Subcutaneous abdominal adipose tissue (tissue), 5 donors: ENCODE data around the gene ERC2.

Experiments
- H3K27ac ChIP-seq: one replicate; pipeline ENCODE4 v1.7.0; 2013; ENCODE audit warnings: low read depth, mild to moderate bottlenecking, inconsistent platforms, low read length, moderate library complexity
- H3K27me3 ChIP-seq, 5 donors: one replicate each; pipeline ENCODE4 v1.7.0; 2013; ENCODE audit warnings: low read length in 5 of 5, inconsistent platforms in 1 of 5; ENCODE audit not compliant: control insufficient read depth in 5 of 5, insufficient read depth in 4 of 5
- H3K36me3 ChIP-seq, 5 donors: one replicate each; pipeline ENCODE4 v1.7.0; 2013; ENCODE audit warnings: low read length in 5 of 5; ENCODE audit not compliant: control insufficient read depth in 5 of 5, insufficient read depth in 5 of 5
- H3K4me1 ChIP-seq, 5 donors: one replicate each; pipeline ENCODE4 v1.7.0; 2013; ENCODE audit warnings: low read length in 5 of 5, mild to moderate bottlenecking in 3 of 5, moderate library complexity in 1 of 5; ENCODE audit not compliant: control insufficient read depth in 5 of 5, insufficient read depth in 5 of 5
- H3K4me3 ChIP-seq, 5 donors: one replicate each; pipeline ENCODE4 v1.7.0; 2013; ENCODE audit warnings: low read length in 5 of 5, low read depth in 1 of 5
- H3K9ac ChIP-seq, 5 donors: one replicate each; pipeline ENCODE4 v1.7.0; 2013; ENCODE audit warnings: low read length in 5 of 5, mild to moderate bottlenecking in 4 of 5, moderate library complexity in 3 of 5
- H3K9me3 ChIP-seq, 5 donors: one replicate each; pipeline ENCODE4 v1.7.0; 2013; ENCODE audit warnings: low read length in 5 of 5; ENCODE audit not compliant: control insufficient read depth in 5 of 5
- donor health status: healthy.
- donor health status: healthy.
- donor health status: healthy.
- donor health status: healthy.
- donor health status: healthy.

Gene ERC2

GRCh38 chr3:55605443-55606236 is 862.6 kb downstream of the ERC2 start:
- Histone ChIP-seq H3K36me3 (no peaks in the 10 kb centered on the region), H3K9me3 (no peaks in the 10 kb centered on the region), H3K27me3 (peaks cover 0 to 10% (median 0%) of the 10 kb centered on the region in 5 donors), H3K9ac (no peak overlapping the region), H3K4me3 (no peak overlapping the region), H3K27ac (no peak overlapping the region), H3K4me1 (peaks cover 0 to 5% (median 4%) of the 10 kb centered on the region in 5 donors)

DNA sequence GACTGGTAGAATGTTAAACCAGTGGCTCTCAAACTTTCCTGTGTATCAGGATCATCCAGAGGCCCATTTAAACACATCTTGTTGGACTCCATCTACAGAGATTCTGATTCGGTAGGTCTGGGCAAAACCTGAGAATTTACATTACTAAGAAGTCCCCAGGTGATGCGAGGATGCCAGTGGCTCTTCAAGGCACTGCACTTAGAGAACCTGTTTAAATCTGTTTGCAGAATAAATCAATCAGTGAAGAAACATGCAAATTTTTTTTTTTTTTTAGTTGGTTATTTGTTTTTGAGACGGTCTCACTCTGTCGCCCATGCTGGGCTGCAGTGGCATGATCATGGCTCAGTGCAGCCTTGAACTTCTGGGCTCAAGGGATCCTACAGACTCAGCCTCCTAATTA is 863.4 kb downstream of the ERC2 start:
- H3K4me3 ChIP-seq = no peak overlapping the region
- no peak overlapping the region for H3K27ac ChIP-seq
- peaks cover 0 to 10% (median 0%) of the 10 kb centered on the region in 5 donors for H3K27me3 ChIP-seq
- H3K9ac ChIP-seq = no peak overlapping the region
- H3K9me3 ChIP-seq = no peaks in the 10 kb centered on the region
- peaks cover 0 to 5% (median 4%) of the 10 kb centered on the region in 5 donors for H3K4me1 ChIP-seq
- no peaks in the 10 kb centered on the region for H3K36me3 ChIP-seq

DNA sequence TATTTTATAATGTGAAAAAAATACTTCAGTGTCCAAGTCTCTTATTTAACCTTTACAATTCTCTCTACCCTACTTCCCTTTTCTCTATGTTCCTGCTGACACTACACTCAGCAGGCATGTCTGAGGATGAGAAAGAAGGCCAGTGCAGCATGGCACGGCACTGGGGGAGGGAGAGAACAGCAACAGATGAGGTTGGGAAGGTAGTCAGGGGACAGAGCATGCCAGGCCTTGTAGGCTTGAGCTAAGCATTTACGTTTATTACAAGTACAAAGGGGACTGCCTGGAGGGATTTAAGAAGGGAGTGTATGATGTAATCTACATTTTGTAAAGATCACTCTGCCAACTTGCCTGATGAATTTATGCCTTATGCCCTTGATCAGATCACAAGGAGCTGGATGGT is 863.9 kb downstream of the ERC2 start:
- Histone ChIP-seq H3K4me1 (peaks cover 0 to 5% (median 4%) of the 10 kb centered on the region in 5 donors), H3K4me3 (no peak overlapping the region), H3K9ac (no peak overlapping the region), H3K36me3 (no peaks in the 10 kb centered on the region), H3K27ac (no peak overlapping the region), H3K9me3 (no peaks in the 10 kb centered on the region), H3K27me3 (peaks cover 0 to 10% (median 0%) of the 10 kb centered on the region in 5 donors)

GRCh38 chr3:55601366-55602080 is 866.7 kb downstream of the ERC2 start:
- Histone ChIP-seq H3K27ac (no peak overlapping the region), H3K4me3 (no peak overlapping the region), H3K4me1 (peaks cover 0 to 5% (median 4%) of the 10 kb centered on the region in 5 donors), H3K9ac (no peak overlapping the region), H3K9me3 (no peaks in the 10 kb centered on the region), H3K27me3 (peaks cover 0 to 4% (median 0%) of the 10 kb centered on the region in 5 donors), H3K36me3 (no peaks in the 10 kb centered on the region)

- peaks cover 0 to 4% (median 0%) of the 10 kb centered on the region in 5 donors for H3K4me1 ChIP-seq
- peaks cover 0 to 4% (median 0%) of the 10 kb centered on the region in 5 donors for H3K27me3 ChIP-seq
- H3K9me3 ChIP-seq = no peaks in the 10 kb centered on the region
- no peak overlapping the region for H3K27ac ChIP-seq
- no peak overlapping the region for H3K4me3 ChIP-seq
- H3K9ac ChIP-seq = no peak overlapping the region
- H3K36me3 ChIP-seq = no peaks in the 10 kb centered on the region
Measured at GRCh38 chr3:55598224-55598623, 870.0 kb downstream of the ERC2 start.

DNA sequence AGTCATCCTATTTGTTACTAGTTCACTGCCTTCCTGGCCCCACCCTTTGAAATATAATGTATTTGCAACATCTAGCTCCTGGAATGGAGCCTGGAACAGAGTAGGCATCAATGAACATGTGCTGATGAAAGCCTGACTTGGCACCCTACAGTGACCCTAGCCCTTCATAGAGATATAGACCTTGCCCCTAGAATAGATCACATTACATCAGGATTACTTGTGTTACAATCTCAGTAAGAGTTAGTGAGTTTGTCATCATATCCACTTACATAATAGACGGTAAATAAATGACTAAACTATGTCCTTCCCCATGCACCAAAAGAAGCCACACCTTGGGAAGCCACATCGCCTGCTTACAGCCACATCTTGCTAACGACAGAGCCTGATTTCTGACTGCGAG is 870.6 kb downstream of the ERC2 start:
- peaks cover 0 to 4% (median 0%) of the 10 kb centered on the region in 5 donors for H3K4me1 ChIP-seq
- no peak overlapping the region for H3K27ac ChIP-seq
- no peak overlapping the region for H3K4me3 ChIP-seq
- H3K9ac ChIP-seq = no peak overlapping the region
- peaks cover 0 to 4% (median 0%) of the 10 kb centered on the region in 5 donors for H3K27me3 ChIP-seq
- no peaks in the 10 kb centered on the region for H3K36me3 ChIP-seq
- no peaks in the 10 kb centered on the region for H3K9me3 ChIP-seq

DNA sequence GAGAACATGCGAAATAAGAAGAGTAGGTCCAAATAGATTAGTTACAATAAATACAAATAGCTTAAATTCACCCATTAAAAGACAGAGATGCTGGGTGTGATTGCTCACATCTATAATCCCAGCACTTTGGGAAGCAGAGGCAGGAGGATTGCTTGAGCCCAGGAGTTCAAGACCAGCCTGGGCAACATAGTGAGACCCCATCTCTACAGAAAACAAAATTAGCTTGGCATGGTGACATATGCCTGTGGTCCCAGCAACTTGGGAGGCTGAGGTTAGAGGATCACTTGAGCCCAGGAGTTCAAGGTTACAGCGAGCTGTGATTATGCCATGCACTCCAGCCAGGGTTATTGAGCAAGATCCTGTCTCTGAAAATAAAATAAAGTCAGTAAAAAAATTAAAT is 872.1 kb downstream of the ERC2 start:
- H3K4me3 ChIP-seq = no peak overlapping the region
- H3K27me3 ChIP-seq = peaks cover 0 to 4% (median 0%) of the 10 kb centered on the region in 5 donors
- no peaks in the 10 kb centered on the region for H3K4me1 ChIP-seq
- no peaks in the 10 kb centered on the region for H3K9me3 ChIP-seq
- H3K36me3 ChIP-seq = no peaks in the 10 kb centered on the region
- H3K27ac ChIP-seq = no peak overlapping the region
- no peak overlapping the region for H3K9ac ChIP-seq

GRCh38 chr3:55595420-55595819 is 872.8 kb downstream of the ERC2 start:
- Histone ChIP-seq H3K4me3 (no peak overlapping the region), H3K27ac (no peak overlapping the region), H3K9ac (no peak overlapping the region), H3K36me3 (no peaks in the 10 kb centered on the region), H3K4me1 (no peaks in the 10 kb centered on the region), H3K9me3 (no peaks in the 10 kb centered on the region), H3K27me3 (no peaks in the 10 kb centered on the region)

GRCh38 chr3:55592572-55592971 is 875.7 kb downstream of the ERC2 start:
- H3K9ac ChIP-seq = no peak overlapping the region

DNA sequence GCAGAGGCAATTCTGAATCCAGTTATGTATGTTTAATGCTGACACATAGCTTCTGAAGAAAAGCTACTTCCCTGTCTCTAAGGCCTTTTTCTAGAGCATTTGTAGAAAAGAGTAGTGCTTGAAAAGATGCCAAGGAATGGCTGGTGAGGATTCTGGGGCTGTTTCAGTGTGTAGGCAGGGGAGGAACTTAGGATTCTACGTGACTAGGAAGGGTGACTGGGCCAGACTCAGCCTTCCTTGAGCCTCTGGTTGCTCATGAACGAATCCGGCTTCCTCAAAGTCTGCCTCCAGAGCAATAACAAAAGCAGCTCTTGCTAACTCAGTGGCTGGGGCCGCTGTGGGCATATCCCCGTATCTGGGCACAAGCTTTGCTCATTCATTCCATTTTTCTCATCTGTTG is 876.4 kb downstream of the ERC2 start:
- no peak overlapping the region for H3K27ac ChIP-seq
- H3K9me3 ChIP-seq = no peaks in the 10 kb centered on the region
- no peaks in the 10 kb centered on the region for H3K36me3 ChIP-seq

More at GRCh38 chr3:55592572-55592971, 875.7 kb downstream of the ERC2 start:
- Histone ChIP-seq H3K27me3 (peaks cover 0 to 4% (median 0%) of the 10 kb centered on the region in 5 donors), H3K36me3 (no peaks in the 10 kb centered on the region), H3K4me1 (no peaks in the 10 kb centered on the region), H3K4me3 (no peak overlapping the region), H3K27ac (no peak overlapping the region), H3K9me3 (no peaks in the 10 kb centered on the region)

More for the DNA sequence above, 876.4 kb downstream of the ERC2 start:
- Histone ChIP-seq H3K27me3 (peaks cover 0 to 4% (median 0%) of the 10 kb centered on the region in 5 donors), H3K4me3 (no peak overlapping the region), H3K4me1 (no peaks in the 10 kb centered on the region), H3K9ac (no peak overlapping the region)
